Articular chondrocyte of knee joint (primary cell): ENCODE data around the gene CFAP70. TPM values are rescaled to one million over a fixed set of nuclear protein-coding genes. Genes with fewer than 3 reads are reported as not detected.

ENCODE experiments used
- small RNA-seq: library from RNA; depleted of rRNA; stranded (forward); fragments of <200 nt; gene quantifications from one replicate; pipeline ENCODE3, GENCODE V24; 2012
- total RNA-seq: library from RNA; depleted of rRNA; stranded (reverse); fragments of >200 nt; gene quantifications from 2 replicates; pipeline ENCODE4 v1.2.3, GENCODE V29; 2012

Gene CFAP70
- 1.8 and 3.6 TPM in 2 replicates for total RNA-seq

DNA sequence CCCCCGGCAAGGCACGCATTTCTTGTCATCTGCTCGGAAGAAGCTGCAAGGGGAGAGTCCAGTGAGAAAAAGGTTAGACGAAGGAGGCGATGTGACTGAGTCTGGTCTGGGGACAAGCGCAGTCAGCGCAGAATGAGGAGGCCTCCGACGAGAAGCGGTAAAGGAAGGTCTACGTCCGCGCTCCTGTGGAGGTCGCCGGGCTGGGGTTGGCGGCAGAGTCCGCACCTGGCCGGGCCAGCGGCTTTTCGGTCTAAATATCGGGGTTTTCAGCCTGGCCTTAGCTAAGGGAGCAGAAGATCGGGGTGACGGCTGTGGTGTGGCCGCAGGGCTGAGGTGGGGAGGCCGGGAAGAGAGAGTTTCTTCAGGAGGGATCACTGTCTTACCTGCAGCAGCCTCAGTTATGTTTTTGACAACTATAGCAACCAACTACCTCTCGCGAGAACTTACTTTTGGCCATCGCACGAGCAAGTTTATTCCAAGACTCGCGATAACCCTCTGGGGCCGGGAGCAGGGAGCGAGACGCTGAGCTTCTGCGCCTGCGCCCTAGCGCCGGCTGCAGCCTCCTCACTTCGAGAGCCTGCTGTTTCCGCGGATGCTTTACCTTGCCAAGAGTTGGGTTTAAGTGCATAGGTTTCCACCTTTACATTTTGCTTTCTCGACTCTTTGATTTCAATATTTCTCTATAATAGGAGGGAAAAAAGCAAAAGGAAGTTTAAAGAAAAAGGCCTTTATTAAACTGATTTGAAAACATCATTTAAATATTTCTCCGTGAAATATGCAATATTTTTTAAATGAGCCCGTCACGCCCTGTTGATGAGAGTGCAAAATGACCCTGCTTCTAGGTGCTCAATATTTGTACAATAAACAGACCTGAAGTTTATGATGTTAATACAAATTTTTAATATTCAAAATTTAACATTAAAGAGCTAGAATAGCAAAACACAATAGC is at the start of gene CFAP70:
TSS of gene CFAP70 (minus strand) at position 534 of the 949 bp plus-strand sequence. CDS start 4,068 bp downstream, outside the sequence.

DNA sequence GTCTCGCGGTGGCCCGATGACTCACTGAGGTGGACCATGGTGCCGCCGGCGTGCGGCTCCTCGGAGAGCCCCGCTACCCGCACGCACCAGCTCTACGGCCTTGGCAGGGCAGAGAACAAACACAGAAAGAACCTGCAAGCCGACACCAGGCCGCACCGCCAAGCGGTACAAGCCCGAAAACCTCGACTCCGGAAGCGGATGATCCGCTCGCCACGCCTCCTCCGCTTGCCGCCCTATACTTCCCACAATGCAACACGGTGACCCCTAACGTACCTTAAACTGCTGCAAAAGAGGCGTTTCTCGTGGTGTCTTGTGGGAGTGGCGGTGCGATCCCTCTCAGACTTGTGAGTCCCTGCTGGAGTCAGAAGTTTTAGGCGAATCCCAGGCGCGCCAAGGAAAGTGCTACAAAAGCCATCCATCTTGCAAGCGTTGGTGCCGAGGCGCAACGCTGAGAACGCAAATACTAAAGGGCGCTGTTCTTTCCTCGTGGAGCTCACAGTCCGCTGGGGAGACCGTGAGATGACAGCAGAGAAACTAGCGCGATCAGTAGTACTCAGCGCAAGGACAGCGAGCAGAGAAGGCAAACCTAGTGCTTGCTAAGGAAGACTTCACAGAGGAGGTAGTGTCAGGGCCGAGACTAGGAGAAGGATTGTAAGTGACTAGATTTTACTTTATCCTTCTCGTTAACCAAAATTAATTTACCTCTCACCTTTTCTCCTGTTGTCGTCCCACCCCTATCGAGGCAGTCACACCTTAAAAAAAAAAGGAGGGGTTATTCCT is 106.0 kb downstream of the CFAP70 start, which contains the start of gene MRPS16:
TSS of gene MRPS16 (minus strand) at position 200 of the 780 bp plus-strand sequence. CDS start at position 38, 162 bp downstream.

DNA sequence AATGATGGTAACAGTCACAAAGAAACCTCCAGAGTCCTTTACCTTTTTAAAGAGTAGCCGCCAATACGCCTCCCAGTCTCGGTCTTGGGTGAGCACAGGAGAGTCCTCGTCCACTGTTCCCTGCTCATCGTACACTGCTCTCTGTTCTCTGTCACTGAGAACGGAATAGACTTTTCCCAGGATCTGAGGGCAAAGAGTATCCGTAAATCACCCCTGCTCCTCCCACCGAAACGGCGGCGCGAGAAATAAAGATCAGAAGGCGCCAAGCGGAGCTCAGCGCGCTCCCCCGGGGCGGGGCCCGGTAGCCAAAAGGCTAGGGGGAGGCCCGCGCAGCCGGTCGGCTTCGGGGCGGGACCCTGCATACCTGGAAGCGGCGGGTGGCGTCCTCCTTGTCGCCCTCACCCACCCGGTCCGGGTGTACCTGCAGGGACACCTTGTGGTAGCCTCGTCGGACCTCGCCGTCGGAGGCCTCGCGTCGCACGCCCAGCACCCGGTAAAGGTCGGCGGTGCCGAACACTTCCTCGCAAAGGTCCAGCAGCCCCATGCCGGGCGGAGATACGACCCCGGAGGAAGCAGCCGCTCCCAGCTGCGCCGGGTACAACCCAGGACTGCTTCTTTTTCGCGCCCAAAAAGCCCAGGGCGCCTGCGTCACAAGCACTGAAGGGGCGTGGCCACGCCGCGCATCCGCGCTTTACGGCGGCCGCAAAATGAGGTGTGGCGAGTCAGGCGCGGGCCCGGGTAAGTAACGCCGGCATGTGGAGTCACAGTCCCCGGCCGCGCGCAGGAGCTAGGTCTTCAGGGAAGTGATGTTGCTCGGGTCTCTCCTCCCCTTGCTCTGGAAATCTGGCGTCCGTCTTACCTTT is 111.8 kb downstream of the CFAP70 start, which contains the start of gene DNAJC9:
TSS of gene DNAJC9 (minus strand) at position 610 of the 863 bp plus-strand sequence. CDS start at position 544, 66 bp downstream.

Small RNAs within 50 kb of the gene (small RNA-seq; reads per million reads assigned to genes)
- not detected for gene RF00019
- not detected for gene RNU6-833P

Other genes starting within 250 kb of the CFAP70 start
- gene NUDT13, start 248.4 kb downstream of the CFAP70 start, total RNA-seq, result 1.8 and 2.2 TPM in 2 replicates
- gene ECD, start 190.9 kb downstream of the CFAP70 start, total RNA-seq, result 43.1 and 43.5 TPM in 2 replicates
- gene FAM149B1, start 190.7 kb downstream of the CFAP70 start, total RNA-seq, result 34.0 and 37.4 TPM in 2 replicates
- gene DNAJC9, start 111.6 kb downstream of the CFAP70 start, total RNA-seq, result 15.8 and 19.9 TPM in 2 replicates
- gene MRPS16, start 106.2 kb downstream of the CFAP70 start, total RNA-seq, result 74.5 and 81.9 TPM in 2 replicates
- 145 and 163 TPM in 2 replicates for gene ANXA7, start 55.2 kb upstream of the CFAP70 start, total RNA-seq
- 2.5 and 3.1 TPM in 2 replicates for gene MSS51, start 74.7 kb upstream of the CFAP70 start, total RNA-seq
- 48.3 and 54.6 TPM in 2 replicates for gene PPP3CB, start 137.2 kb upstream of the CFAP70 start, total RNA-seq
- 12.8 and 16.1 TPM in 2 replicates for gene USP54, start 232.5 kb upstream of the CFAP70 start, total RNA-seq